GM12801 (cell line): Measurements from ENCODE around the gene ABR.

Experiments used
- TF ChIP-seq, protein P1 (sequence below): IDR thresholded peaks from one replicate; pipeline ENCODE4 v1.5.1; 2011; ENCODE audit warnings: control low read depth; ENCODE audit not compliant: insufficient read length; ENCODE audit errors: extremely low read depth

Gene ABR

DNA sequence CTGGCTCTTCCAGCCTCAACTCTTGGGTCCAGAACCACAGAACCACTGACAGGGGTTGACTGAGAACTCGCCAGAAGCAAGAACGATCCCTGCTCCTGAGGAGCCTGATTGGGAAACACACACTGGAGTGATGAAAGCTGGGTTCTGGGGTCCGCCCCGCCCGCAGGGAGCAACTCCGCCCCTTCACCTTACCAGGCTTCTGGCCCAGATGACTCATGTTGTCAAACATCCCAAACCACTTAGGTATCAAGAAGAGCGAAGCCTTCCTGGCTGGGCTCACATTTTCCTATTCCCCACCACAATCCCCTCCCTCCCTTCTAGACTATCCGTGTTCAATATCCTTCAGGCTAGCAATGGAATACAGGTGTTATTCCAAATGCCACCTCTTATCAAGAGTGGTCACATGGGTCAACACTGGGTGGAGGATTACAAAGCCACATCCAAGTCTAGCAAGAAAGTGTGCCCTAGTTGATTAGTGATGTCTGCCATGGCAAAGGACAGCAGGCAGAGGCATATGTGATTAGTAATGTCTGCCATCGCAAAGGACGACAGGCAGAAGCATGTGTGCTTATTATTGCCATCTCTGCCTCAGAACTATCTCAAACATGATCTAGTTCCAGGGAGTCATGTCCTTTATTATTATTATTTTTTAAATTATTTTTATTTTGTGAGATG is 112.4 kb downstream of the ABR start:
- TF ChIP-seq, protein P1, sequence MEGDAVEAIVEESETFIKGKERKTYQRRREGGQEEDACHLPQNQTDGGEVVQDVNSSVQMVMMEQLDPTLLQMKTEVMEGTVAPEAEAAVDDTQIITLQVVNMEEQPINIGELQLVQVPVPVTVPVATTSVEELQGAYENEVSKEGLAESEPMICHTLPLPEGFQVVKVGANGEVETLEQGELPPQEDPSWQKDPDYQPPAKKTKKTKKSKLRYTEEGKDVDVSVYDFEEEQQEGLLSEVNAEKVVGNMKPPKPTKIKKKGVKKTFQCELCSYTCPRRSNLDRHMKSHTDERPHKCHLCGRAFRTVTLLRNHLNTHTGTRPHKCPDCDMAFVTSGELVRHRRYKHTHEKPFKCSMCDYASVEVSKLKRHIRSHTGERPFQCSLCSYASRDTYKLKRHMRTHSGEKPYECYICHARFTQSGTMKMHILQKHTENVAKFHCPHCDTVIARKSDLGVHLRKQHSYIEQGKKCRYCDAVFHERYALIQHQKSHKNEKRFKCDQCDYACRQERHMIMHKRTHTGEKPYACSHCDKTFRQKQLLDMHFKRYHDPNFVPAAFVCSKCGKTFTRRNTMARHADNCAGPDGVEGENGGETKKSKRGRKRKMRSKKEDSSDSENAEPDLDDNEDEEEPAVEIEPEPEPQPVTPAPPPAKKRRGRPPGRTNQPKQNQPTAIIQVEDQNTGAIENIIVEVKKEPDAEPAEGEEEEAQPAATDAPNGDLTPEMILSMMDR = no peak

DNA sequence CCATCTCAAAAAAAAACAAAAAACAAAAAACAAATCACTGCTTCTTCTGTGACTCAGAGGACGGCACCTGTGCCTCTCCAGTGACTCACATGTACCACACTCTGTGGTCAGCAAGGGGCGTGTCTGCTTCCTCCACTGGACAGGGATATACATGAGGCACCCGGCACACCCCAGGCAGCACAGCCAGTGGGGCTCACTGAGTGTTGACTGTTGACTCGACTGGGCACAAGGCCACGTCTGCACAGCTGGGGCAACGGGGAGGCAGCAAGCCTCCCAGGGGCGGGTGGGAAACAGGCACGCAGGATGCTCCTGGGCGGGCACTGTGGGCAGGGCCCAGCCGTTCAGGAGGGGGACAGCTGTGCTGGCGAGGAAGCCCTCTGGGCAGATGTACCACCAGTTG is 118.8 kb downstream of the ABR start:
- TF ChIP-seq, protein P1 = no peak

DNA sequence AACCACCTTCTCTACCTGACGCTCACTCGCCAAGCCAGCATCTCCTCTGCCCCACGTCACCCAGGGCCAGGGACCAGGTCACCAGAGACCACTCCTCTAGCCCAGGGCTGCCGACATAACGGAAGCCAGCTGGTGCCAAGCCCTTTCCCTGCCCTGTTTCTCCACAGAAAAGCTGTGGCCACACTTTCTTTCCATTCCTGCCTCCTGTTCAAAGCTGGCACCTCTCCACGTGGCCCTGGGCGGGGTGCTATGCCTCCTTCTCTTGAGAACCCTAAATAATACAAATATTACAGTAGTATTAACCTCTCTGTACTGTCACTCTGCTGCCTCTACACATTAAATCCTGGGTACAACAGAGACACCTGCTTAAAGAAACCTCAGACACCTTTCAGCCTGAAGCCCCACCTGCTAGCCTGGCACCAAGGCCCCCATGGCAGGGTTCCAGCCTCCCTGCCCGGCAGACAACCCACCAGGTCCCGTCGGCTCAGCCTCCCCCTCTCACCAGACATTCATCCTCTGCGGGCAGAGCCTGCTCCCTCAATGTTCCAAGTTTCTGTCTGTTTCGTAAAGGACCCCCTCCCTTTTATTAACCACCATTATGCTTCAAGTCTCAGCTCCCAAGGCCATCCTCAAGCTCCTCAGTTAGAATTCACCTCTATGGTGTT is 120.5 kb downstream of the ABR start:
- TF ChIP-seq, protein P1 = no peak

DNA sequence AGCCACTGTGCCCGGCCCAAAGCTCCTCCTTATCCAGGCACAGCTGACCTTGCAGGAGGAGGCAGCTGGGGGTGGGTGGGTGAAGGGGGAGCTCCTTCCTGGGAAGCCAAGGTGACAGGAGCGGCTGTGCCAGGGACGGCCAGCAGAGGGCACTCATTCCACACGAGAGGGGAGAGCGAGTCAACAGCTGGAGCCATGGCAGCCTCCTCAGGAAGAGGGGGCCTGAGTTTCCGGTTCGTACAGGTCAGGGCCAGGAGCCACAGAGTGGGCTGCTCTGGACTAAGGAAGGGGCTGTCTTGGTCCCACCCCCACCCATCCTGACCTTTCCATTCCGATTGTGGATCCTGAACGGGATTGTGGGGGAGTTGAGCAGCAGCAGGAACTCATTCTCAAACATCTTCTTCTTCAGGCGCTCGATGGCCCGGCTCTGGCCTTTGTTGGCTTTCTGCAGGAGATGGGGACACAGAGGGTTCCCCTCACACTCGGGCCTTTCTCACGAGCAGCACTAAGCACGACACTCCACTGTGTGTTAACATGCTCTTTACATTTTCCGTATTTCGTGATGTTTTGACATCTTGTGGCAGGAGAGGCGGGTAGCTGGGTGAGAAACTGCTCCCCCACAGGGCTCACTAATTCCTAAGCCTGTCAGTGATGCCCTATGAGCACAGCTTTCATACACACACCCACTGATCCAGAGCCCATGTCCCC is 121.2 kb downstream of the ABR start:
- TF ChIP-seq, protein P1 = no peak

DNA sequence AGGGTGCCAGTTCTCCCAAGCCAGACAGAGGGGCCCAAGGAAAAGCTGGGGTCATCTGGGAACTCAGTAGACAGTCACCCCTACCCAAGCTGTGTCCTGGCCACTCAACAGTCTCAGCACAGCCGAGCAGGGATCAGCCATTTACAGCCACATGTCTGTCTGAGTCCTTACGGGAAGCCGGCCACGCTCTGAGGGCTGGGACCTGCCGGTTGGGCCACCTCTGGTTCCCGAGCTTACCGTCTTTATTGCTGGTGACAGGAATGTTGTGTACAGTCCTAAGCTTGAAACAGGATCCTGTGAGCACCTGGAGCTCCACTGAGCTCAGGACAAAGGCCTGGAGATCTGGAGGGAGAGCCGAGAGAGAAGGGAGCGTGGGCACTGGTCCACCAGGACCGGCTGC is 123.0 kb downstream of the ABR start:
- TF ChIP-seq, protein P1 = no peak

DNA sequence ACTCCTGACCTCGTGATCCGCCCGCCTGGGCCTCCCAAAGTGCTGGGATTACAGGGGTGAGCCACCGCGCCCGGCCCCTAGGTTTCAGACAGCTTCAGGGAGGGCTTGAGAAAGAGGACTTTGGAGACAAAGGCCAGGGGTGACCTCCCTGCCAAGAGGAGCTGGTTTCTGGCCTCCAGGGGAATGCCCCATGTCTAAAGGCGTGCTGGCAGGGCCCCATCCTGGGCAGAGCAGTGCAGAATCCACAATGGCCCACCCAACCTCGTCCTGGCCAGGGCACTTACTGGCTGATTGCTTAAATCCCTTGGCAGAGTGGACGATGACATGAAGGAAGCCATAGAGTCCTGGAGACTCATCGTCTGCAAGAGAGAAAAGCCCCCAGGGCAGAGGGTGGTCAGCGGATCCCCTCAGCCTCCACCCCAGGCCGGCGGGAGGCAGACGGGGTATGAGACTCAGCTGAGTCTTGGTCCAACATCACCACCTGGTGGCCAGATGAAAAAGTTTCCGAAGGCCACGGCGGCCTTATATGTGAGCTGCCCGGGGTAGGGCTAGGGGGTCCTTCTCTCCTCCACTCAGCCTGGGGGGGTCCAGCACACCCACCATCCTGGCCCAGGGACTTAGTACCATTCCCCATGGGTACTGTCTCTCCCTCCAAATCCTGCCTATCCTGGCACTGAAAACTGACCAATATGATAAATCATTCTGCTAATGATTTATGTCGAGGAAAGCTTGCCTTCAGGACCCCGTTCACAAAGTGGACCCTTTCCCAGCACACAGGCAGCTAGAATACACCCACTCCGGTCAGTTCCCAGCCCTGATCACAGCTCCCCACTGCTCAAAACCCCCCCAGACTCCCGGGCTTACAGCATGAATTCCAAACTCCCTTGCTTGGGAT is 123.8 kb downstream of the ABR start:
- TF ChIP-seq, protein P1 = no peak

DNA sequence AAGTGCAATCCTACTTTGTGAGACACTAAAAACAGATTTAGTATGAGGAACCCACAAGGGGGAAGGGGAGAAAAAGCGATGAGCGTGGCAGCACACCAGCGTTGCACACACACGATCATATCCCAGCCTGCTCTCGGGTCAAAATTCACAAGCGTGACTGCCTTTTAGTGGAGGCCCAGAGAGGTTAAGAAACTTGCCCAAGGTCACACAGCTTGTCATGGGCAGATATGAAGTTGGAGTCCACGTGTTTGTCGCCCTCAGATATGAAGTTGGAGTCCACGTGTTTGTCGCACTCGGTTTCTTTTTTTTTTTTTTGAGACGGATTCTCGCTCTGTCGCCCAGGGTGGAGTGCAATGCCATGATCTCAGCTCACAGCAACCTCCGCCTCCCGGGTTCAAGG is 124.5 kb downstream of the ABR start:
- TF ChIP-seq, protein P1 = no peak
